Endometrium (tissue), 2 donors: Measurements from ENCODE around the gene KCNJ18.
"Not testable (repeated sequence)": the region's sequence is repeated elsewhere in the genome, so short reads cannot be mapped to it uniquely, and the experiment has no call there.

Source experiments
- FAIRE-seq: peaks from 2 replicates; lab custom pipeline; 2012; peaks lifted over from hg19 to GRCh38; lab: Jason Lieb, UNC
- donor health status: control.
- donor health status: control.

Gene KCNJ18

DNA sequence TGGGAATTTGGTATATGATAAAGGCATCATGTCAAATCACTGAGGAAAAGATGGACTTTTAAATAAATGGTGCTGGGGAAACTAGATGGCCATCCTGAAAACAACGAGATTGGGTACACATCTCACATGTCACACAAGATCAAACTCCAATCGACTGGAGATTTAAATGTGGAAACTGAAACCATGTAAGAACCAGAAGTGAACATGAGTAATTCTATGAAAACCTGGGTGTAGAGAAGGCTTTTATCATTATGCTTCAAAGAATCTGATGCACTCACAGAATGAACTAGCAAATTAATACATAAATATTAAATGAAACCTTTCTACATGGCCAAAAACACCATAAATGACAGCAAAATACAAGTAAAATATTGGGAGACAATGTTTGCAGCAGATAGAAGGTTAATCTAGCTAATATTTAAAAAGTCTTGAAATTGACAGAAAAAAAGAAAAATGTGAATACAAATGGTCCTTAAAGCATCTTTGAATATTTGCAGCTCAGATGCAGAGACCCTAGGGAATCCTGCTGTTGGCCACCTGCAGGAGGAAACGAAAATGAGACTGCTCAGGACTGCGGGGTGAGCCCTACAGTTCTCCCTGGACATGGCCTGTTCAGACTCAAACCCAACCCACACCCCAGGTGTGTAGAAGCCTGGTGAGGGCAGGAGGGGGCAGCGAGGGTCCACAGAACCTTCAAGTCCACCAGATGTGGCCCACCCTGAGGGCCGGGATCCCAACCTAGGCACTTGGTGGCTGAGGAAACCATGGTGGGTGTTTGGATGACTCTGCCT lies 32.1 kb downstream of the KCNJ18 start:
- FAIRE-seq, result not testable (repeated sequence)

DNA sequence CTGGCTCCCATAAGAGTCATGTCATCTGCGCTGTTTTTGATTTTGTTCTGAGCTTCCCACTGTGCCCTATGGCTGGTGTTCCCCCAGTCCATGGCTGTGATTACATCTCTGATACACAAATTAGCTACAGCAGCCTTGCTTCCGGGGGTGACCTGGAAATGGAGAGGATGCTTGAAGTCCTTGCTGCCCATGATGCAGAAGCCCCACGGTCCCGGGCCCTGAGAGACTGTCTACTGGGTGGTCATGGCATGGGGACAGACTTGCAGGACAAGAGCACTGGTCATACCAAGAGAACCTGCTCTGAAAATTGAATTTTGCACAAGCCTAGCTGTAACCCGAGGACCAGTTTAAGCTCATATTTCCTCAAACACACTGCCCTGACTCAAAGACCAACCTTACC lies 38.8 kb downstream of the KCNJ18 start:
- not testable (repeated sequence) for FAIRE-seq

DNA sequence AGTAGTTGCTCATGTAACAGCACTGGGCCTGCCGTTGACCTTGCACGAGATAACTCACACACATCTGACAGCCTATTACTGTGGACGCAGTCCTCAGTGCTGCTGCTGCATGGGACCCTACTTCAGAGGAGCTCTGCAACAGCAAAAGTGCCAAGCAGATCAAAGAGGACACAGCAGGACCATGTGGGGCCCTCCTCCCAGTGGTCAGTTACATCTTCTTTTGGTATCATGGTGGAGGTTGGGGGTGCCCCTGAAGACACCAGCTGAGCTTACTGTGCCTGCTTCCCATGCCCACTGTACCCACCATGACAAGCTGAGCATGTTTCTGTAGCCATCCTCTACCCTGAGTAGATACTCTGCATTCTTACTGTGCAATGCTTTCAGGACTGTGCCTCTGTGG lies 41.6 kb downstream of the KCNJ18 start:
- FAIRE-seq, result not testable (repeated sequence)

DNA sequence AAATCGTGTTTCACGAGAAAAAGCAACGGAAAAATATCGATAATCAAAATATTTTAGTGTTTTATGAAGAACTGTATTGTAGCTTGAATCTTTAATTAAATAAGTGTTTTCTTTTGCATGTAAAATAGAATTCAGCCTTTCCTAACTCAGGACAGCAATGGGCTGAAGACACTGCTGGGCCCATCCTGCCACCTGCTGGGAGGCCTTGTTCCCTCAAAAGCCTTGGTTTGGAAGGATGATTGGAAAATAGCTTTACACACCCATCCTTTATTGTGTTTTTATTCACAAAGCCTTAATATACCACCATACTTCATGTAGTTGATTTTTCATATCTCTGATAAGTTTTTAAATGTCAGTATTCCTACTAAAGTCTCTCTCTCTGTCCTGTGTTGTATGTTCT lies 43.5 kb downstream of the KCNJ18 start:
- FAIRE-seq, result not testable (repeated sequence)

DNA sequence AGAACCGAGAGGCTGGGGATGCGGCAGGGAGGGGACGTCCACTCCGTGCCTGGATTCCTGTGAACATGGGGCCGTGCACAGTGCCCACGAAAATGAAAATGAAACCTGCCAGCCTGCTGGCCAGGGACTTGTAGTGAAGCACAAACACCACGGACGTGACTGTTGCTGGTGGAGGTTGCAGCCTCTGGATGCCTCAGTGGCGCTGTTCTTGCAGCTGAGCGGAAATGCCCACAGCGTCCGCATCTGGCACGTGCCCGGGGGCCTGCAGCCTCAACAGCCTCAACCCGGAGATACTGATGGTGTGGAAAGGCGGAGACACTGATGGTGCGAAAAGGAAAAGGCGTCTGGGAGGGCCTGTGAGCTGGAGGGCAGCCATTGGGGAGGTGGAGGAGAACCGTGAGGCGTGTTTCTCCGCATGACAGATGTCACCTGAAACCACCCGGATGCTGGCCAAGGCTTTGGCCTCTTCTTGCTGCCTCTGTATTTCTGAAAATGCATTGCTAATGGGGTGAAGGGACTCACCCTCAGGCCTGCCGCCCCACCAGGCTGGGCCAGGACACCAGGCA lies 44.8 kb downstream of the KCNJ18 start:
- FAIRE-seq, result not testable (repeated sequence)

DNA sequence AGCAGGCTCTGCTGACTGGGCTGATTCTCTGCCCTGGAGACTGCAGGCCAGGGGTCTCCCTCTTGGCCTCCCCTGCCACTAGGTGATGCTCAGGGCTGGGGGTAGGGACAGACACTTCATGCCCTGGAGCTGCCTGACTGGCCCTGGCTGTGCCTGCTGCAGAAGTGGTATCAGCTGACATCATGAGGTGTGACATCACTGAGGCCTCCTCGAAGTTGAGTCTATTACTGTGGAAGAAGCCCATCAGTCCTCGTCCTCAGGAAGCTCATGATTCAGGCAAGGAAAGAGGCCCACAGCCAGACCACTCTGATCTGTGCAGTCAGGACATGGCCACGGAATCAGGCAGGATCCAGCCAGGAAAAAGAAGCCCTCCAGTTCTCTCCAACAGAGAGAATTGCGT lies 45.9 kb downstream of the KCNJ18 start:
- FAIRE-seq, result not testable (repeated sequence)

DNA sequence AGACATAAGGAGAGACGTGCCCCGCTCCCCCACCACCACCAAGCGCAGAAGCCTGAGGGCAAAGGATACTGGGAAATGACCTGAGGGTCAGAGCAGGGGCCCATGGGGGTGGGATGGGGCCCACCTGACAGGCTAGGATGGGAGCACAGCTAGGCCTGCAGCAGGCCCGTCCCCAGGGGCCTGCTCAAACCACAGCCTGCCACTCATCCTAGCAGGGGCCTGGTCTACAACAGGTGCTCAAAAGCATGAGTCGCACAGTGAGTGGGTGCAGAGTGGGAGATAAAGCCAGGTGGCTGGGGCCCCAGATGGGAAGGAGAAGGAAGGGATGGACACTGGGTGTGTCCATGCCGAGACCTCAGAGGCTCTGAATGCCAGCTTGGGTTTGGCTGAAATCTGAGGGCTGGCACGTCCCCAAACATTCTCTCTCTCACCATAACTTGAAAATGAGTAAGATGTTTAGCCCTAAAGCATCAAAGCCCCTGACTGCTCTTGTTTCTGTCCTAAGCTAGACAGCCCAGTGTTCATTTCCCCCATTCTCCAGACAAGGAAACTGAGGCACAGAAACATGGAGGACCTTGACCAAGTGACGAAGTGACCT lies 46.7 kb downstream of the KCNJ18 start:
- not testable (repeated sequence) for FAIRE-seq

DNA sequence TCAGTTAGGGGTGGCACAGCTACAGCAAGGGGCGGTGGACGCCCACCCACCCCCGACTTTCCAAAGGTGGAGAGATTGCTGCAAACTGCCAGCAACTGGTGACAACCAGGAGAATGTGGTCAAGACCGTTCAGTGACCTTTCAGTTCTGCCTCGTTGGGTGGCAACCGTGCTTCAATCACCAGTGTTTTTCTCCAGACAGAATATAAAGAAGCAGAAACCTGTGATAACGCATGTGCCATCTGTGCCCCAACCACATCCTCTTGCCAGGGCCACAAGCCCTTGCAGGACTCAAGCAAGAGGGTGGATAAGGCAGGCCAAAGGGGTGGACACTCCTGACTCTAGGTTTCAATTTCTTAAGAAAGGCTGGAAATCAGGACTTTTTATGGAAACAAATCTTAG lies 47.2 kb downstream of the KCNJ18 start:
- FAIRE-seq, result not testable (repeated sequence)

DNA sequence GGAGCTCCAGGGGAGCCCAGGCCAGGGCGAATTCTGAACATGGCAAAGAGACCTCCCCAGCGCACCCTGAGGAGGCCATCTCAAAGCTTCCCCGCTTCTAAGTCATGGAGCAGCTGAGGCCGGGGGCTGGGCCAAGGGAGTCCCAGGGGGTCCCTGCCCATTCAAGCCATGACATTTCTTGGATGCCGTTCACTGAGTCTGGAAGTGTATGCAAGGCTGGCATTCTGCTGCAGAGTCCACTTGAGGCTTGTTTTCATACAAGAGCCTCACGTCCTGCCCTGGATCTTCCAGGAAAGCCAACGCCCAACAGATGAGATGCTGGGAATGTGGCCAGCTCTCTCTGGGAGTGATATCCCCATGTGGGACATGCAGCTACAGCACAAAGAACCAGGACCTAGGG lies 48.5 kb downstream of the KCNJ18 start:
- FAIRE-seq, result not testable (repeated sequence)

DNA sequence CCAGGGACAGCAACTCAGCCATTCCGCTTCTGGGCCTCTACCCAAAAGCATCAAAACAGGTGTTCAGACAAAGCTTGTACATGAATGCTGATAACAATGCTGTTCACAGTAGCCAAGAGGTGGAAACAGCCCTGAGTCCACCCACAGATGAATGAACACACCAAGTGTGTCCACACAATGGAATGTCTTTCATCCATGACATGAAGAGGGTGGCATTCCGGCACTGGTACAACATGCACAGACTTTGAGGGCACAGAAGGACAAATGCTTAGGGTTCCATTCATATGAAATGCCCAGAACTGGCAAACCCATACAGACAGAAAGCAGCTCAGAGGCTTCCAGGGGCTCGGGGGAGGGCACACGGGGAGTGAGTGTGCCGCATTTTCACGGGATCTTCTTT lies 49.2 kb downstream of the KCNJ18 start:
- FAIRE-seq, result not testable (repeated sequence)

DNA sequence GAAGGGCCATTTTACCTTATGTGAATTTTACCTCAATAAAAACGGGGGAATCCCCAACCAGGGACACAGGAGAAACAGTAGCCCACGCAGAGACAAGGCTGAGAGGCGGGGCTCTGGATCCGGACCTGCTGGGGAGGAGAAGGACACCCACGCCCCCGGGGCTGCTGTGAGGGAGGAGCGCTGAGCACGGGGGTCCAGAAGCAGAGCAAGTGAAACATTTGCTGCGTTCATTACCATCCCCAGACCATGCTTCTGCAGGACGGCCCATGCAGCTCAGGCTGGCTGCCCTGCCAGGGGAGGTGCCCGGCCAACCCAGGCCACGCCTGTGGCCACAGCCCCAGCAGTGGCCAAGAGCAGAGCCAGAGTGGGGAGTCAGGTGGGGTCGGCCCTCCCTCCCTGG lies 50.0 kb downstream of the KCNJ18 start:
- no peak for FAIRE-seq

DNA sequence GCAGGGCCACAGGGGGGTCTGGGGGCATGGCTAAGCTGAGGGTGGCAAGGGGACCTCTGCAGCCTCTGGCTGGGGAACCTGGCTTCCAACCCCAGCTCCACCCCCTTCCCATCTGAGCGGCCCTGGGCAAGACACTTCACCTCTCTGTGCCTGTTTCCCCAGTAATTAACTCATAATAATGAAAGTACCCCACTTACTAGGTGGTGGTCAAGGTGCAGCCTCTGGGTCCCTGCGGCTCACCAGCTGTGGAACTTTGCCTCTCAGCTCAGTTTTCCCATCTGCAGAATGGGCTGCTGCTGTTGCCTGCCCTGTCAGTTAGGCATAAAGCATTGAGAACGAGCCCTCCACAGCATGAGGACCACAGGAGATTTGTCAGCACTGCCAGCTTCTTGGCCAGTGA lies 51.8 kb downstream of the KCNJ18 start:
- not testable (repeated sequence) for FAIRE-seq

DNA sequence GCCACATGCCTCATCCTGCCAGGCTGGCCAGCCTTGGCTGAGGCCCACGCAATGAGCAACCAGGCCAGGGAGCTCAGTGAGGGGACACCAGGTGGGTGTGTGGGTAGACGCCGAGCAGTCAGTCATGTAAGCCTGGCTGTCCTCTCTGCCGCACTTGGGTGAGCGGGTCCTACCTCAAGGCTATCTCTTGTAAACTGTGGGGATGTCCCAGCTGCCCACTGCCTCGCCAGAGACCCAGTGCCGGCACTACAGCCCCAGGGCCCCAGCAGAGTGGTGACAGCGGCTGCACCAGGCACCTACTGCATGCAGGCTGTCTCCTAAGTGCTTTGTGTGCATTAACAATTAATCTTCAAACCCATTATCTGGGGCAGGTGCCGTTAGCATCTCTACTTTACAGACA lies 52.3 kb downstream of the KCNJ18 start:
- FAIRE-seq, result not testable (repeated sequence)

DNA sequence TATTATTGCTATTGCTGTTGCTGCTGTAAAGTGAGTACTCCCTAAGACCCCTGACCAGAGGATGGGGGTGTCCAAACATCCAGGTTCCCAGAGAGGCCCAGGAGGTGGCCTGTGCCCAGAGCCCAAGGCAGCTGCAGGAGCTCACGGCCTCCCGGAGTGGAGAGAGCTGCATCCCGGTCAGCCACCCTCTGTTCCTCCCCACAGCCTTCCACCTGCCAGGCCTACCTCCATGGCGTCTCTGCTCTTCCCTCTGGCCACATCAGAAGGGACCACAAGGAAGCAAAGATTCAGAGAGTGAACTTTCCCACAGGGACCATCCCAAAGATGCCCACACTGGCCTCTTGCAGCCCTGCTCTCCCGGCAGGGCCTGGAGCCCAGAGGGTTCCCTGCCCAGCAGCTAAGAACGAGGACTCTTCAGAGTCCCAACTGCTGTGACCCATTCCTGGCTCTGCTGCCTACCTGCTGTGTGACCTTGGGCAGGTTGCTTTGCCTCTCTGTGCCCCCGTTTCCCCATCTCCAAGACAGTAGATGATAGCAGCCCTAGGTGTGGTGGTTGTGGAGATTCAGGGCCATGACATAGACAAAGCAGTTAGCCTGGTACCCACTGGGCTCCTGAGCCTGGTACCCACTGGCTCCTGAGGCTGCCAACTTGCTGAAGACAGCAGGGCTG lies 53.2 kb downstream of the KCNJ18 start:
- not testable (repeated sequence) for FAIRE-seq

DNA sequence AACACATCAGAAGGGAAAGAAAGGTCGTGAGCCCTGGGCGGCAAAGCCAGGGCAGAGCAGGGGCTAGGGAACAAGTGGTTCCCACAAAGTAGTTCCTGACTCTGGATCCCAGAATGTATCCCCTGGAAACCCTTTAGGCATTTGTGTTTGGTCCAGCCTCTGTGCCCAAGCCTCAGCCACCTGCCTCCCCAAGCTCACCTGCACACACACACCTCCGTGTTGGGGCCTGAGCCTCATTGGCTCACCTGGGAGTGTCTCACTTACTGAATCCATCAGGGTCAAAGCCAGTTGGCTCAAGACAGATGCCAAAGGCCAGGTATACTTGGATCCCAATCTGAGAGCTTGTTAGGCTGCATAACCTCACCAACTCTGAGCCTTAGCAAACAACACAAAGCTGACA lies 54.1 kb downstream of the KCNJ18 start:
- not testable (repeated sequence) for FAIRE-seq

DNA sequence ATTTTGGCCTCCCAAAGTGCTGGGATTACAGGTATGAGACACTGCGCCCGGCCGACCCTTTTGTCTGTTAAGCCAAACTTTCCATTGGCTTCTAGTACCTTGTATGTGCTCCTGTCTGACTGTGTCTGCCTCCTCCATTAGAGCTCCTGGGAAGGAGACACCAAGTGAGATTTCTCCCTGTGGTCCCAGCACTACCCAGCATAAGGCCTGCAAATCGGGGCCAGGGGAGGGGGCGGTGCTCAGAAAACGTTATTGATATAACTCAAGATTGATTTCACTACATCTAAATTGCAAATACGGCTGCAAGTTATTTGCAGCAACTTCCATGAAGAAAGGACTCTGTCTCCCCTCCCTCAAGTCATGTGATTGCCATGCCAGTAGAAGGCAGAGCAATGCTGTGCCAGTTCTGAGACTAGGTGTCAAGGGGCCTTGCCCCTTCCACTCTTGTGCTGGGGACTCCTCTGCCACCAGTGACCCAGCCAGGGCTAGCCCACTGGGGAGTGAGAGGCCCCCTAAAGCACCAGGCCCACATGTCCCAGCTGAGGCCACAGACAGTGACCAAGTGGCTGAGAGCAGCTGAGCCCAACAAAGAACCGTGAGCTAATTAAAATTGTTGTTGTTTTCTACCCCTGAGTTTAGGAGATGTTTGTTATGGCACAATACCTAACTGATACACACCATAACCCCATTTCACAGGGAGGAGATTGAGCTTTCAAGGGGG lies 55.0 kb downstream of the KCNJ18 start:
- not testable (repeated sequence) for FAIRE-seq

DNA sequence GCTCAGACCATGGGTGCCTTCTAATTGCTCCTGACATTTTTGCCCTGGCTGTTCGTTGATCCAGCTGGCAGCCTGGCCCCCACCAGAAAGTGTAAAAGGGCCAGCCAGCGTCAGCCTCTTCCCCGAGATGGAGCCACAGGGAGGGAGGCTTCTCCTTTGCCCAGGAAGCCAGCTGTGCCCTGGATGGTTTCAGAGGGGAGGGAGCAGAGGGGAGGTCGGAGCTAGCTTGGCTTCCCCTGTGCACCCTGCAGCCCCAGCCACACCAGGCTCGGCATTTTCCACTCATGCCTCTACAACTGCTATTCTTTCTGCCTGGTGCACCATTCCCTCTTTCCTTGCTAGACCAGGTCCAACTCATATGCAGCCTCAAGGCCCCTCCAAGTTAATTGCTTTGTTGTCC lies 56.4 kb downstream of the KCNJ18 start:
- not testable (repeated sequence) for FAIRE-seq

DNA sequence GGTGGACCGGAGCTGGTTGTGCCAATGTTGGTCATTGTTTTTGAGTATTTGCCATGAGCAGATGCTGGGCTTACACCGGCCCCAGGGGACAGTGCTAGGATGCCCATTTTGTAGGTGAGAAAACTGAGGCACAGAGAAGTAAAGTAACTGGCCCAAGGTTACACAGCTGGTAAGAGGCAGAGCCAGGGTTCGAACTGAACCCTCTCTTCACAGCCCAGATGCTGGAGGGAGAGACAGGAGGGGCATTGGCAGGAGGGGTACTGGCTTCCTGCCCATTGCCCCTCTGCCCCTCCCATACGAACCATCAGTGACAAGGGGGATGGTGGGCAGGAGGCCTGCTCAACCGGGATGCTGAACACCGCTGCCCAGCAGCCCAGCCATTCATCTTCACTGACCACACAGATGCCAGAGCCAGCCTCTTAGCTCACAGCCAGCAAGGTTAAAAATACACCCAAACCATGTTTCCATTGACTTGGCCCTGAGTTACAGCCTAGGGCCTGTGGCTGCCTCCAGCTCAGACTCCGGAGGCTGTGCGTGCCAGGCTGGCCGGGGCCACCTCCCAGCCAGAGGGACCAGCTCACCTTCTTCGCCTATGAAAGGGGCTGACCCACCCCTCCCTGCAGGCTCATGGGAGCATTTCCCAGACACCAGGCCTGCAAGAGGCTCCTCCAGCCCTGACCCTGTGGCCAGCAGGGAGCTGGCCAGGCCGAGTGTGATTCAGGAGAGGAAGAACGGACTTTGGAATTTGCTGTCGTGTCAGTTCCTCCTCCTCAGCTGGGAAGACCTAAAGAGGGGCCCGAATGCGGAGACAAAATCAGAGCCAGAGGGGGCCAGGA lies 57.6 kb downstream of the KCNJ18 start:
- FAIRE-seq, result not testable (repeated sequence)

DNA sequence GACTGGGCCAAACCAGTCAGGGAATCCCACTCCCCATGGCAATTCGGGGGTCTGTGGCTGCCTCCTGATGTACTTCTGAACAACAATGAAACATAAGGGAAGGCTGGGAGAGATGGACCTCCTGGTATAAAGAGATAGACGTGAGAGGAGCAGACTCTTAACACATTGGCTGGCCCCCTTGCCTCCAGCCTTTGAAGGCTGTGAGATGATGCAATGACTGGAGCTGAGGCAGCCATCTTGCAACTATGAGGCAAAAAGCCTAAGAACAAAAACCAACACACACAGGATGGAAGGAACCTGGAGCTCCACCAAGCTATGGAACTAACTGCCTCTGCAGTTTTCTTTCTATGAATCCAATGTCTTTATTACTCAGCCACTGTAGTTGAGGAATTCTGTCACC lies 58.8 kb downstream of the KCNJ18 start:
- FAIRE-seq, result not testable (repeated sequence)
